Activated T-cell treated with anti-CD3 and anti-CD28 coated beads for 4 hours (primary cell): ENCODE measurements around the gene STYXL2.
A peak's percentile ranks its signal among the peaks of the same experiment; 100 is the strongest.

Experiments used
- DNase-seq: peaks from one replicate; pipeline ENCODE4 v3.0.0-alpha.2; 2020

STYXL2 gene

GRCh38 chr1:167093846-167094516 lies at the start of gene STYXL2:
STYXL2 (plus strand) TSS chr1:167094075; CDS start chr1:167094850, 775 bp downstream.
- no peak for DNase-seq

DNA sequence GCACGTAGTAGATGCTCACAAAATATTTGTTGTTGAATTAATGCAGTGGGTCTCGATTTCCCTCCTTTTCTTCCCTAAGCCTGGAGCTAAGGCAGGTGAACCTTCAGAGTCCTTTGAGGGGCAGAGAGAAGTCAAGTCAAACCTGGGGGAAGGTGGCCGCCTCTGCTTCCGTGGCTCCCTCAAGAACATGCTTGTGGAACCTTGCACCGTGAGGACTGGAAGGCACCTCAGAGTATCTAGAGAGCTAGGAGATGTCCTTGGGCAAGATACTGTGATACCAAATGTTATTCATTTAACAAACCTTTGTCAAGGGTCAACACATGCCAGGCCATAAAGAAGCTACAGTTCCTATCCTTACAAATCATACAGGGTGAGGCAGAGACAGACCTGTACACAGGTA lies 42.0 kb upstream of the STYXL2 start:
- DNase-seq, result no peak

DNA sequence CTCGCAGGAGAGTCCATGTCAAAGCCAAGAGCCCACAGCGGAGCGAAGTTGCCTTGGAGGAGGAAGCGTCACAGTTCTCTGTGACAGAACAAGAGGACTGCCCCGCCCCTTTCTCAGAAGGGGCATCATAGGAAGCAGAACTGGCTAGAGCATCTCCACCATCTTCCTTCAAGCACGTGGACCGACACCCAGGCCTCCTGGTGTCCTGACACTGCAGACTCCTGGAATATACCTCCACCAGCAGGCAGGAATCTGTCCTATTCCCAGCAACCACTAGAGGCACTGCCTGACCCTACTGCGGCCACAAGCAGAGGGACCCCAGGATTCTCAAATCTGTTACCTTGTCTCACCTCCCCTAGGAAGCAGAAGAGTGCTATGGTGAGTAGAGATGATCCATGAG lies 41.5 kb upstream of the STYXL2 start:
- no peak for DNase-seq

- DNase-seq, result no peak
These were observed 39.3 kb upstream of the STYXL2 start for GRCh38 chr1:167054531-167054930.

DNA sequence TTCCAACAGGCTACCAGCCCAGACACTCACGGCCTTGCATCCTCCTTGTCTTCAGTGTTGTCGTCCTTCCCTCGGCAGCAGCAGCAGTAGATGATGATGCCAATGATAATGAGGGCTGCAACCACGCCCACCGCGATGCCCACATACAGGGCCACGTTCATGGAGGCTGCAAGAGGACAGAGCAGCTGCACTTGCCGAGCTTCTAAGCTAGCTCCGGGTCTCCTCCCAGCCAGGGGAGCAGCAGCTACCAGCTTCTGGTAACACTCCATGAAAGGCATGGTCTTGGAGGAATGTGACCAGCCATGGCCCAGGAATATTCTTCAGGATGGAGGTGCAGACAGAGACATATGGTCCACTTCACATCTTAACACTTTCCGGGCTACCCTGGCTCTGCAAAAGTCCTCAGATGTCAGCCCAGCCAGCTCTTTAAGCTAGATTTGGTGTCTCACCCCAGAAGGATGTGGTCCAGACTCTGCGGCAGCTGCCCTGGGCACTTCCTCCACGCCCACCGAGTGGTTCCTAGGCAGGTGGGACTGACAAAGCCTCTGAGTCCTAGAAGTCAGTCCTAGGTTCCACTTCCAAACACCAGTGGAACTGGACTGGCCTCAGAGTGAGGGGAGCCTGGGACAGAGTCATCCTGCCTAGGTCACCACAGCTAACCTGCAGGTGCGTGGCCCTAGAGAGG lies 38.8 kb upstream of the STYXL2 start:
- no peak for DNase-seq

DNA sequence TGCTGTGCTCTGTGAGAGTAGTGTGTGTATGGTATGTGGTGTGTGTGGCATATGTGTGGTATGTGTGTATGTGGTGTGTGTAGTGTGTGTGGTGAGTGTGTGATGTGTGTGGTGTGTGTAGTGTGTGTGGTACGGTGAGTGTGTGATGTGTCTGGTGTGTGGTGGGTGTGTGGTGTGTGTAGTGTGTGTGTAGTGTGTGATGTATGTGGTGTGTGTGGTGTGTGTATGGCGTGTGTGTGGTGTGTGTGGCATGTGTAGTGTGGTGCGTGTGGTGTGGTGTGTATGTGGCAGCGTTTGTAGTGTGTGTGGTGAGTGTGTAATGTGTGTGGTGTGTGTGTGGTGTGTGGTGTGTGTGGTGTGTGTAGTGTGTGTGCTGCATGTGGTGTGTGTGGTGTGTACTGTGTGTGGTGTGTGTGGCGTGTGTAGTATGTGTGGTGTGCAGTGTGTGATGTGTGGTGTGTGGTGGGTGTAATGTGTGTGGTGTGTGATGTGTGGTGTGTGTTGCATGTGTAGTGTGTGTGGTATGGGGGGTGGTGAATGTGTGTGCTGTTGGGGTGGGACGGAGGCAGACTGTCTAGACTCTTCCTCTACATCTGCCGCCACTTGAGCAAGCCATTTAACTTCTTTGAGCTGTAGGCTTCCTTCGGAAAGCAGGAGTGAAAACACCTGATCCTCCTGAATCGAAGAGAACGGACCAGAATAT lies 37.2 kb upstream of the STYXL2 start:
- DNase-seq, result no peak

DNA sequence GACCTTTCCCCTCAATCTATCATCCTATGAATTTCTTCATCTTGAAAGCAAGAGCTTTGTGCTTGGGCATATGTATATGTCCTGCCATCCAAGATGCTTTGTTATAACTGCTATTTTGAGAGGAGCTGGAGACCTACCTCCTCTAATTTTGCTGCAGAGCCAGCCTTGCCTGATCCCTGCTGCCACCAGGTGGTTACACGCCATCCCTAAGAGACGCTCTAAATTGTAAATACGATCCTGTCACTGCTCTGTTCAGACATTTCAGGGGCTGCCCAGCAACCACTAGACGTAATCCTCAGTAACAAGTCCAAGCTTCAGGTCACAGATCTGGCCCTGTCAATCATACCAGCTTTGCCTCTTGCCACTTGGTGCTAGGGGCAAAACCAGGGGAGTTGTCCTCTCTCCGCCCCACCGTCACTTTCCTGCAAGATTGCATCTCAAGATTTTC lies 36.6 kb upstream of the STYXL2 start:
- DNase-seq, result no peak

GRCh38 chr1:167059045-167059808 lies 34.6 kb upstream of the STYXL2 start:
- DNase-seq, result peak; percentile 65

DNA sequence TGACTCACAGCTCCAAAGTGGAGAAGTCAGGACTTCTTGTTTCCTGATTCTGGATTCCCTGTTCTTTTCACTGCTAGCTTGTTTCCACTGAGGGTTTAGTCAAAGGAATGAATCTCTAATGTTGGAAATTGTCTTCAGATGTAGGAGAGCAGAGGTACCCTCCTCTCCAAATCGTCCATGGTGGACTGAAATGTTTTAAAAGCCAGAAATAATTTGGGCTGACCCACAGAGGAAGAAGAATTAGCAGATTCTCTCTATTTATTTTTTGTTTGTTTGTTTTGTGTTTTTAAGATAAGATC lies 34.1 kb upstream of the STYXL2 start:
- DNase-seq, result no peak

DNA sequence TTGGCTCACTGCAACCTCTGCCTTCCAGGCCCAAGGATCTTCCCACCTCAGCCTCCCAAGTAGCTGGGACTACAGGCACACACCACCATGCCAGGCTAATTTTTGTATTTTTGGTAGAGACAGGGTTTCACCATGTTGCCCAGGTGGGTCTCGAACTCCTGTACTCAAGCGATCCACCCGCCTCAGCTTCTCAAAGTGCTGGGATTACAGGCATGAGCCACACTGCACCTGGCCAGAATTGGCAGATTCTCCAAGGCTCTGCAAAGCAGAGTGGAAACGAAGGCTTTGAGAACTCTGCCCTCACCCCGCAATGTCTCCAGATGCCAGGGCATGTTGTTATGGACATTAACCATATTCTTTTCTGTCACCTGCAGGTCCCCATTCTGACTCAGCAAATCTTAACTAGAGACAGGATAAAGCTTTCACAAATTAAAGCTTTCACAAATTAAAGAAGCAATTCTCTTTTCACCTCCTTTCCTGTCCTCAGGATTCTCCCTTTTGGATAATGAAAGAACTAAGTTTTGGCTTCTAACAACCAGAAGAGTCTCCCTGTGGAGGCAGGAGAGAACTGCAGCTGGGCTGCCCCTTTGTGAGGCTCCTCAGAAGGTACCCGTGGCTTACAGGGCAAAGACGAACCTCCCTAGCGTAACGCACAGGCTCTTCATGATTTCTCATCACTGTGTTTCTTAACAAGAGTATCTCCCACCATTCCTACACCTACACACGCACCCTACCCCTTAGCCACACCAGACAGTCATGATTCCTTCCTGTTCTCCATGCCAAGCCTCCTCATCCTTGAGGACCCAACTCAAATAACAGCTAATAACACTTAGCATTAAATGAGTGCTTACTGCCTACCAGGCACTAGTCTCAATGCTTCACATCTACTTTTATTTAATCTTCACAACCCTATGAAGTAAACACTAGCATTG lies 33.5 kb upstream of the STYXL2 start:
- DNase-seq, result no peak

DNA sequence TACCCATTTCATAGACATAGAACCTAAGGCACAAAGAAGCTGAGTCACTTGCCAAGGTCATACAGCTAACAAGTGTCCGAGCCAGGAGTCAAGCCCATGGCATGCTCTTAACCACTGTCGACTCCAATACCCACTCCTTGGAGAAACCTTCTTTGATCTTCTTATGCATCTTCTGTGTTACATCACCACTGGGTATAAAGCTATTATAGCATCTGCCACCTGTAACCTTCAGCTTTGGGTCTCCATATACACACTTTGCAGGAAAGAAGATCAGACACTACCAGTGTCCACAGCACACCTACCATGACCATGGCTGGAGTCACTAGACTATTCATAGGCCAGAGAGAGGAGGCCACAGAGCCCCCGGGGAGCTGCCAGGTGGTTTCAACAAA lies 32.8 kb upstream of the STYXL2 start:
- no peak for DNase-seq

- no peak for DNase-seq
These were observed 29.3 kb upstream of the STYXL2 start for GRCh38 chr1:167064621-167065020.

- DNase-seq, result no peak
These were observed 28.4 kb upstream of the STYXL2 start for GRCh38 chr1:167065471-167065870.

GRCh38 chr1:167066333-167067122 lies 27.3 kb upstream of the STYXL2 start:
- peak; percentile 81 for DNase-seq

- DNase-seq, result no peak
These were observed 26.0 kb upstream of the STYXL2 start for GRCh38 chr1:167067904-167068303.

GRCh38 chr1:167068761-167069160 lies 25.1 kb upstream of the STYXL2 start:
- no peak for DNase-seq

GRCh38 chr1:167071286-167071685 lies 22.6 kb upstream of the STYXL2 start:
- DNase-seq, result no peak

GRCh38 chr1:167076136-167076710 lies 17.7 kb upstream of the STYXL2 start:
- DNase-seq, result no peak

GRCh38 chr1:167077128-167077867 lies 16.6 kb upstream of the STYXL2 start:
- DNase-seq, result no peak

DNA sequence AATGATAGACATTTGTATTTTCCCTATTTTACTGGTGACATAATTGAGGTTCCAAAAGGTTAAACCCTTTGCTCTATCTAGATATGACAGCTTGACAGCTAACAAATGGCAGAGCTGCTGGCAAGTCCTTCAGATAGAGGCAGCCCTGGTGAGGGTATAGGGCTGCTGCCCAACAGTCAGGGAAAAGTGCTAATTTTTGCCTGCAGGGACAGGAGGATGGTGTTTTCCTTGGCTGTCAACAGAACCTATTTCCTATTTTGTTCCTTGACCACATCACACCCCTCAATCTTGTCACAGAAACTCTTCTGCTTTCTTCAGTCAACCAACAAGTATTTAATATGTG lies 16.0 kb upstream of the STYXL2 start:
- DNase-seq, result no peak
